Panc1 (cell line): ENCODE results near the gene PMAIP1.

Source experiments
- POLR2AphosphoS5 ChIP-seq: IDR thresholded peaks from 2 replicates; pipeline ENCODE4 v1.6.1; 2012; ENCODE audit warnings: mild to moderate bottlenecking, low read depth, low read length, moderate library complexity
- TCF7L2 ChIP-seq: IDR thresholded peaks from 2 replicates; pipeline ENCODE4 v1.6.1; 2011; ENCODE audit warnings: mild to moderate bottlenecking, low read depth, low read length, inconsistent platforms
- TF ChIP-seq, protein P1 (sequence below): fragments of 450-650 bp; IDR thresholded peaks from 2 replicates; pipeline ENCODE4 v1.5.1; 2017; ENCODE audit warnings: mild to moderate bottlenecking
- TF ChIP-seq, protein P2 (sequence below), 2 experiments: IDR thresholded peaks; 2 replicates each; pipeline ENCODE4 v1.6.1; 2011 to 2012; ENCODE audit warnings: low read depth in 2 of 2, control low read depth in 1 of 2, low read length in 1 of 2, mild to moderate bottlenecking in 1 of 2, moderate library complexity in 1 of 2; ENCODE audit not compliant: insufficient read depth in 1 of 2

DNA sequence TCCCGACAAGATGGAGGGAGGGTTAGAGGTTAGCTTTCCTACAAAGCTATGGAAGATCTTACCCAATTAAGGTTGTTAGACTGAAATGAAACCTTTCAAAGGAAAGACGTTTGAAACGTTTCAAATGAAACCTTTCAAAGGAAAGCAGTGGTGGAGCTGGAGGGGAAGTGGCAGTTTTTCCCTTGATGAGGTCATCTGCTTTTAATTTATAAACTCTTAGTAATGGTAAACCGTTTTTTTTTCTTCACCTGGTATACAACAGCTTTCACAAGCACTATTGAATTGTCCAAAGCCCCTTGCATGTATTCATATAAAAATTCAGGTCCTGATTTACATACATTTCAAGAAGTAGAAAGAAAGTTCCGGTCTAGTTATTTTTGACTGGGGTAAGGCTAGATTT lies 7.4 kb downstream of the PMAIP1 start:
- TF ChIP-seq, protein P1, sequence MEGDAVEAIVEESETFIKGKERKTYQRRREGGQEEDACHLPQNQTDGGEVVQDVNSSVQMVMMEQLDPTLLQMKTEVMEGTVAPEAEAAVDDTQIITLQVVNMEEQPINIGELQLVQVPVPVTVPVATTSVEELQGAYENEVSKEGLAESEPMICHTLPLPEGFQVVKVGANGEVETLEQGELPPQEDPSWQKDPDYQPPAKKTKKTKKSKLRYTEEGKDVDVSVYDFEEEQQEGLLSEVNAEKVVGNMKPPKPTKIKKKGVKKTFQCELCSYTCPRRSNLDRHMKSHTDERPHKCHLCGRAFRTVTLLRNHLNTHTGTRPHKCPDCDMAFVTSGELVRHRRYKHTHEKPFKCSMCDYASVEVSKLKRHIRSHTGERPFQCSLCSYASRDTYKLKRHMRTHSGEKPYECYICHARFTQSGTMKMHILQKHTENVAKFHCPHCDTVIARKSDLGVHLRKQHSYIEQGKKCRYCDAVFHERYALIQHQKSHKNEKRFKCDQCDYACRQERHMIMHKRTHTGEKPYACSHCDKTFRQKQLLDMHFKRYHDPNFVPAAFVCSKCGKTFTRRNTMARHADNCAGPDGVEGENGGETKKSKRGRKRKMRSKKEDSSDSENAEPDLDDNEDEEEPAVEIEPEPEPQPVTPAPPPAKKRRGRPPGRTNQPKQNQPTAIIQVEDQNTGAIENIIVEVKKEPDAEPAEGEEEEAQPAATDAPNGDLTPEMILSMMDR = no peak
- no peak for TF ChIP-seq POLR2AphosphoS5
- TF ChIP-seq, protein P2, sequence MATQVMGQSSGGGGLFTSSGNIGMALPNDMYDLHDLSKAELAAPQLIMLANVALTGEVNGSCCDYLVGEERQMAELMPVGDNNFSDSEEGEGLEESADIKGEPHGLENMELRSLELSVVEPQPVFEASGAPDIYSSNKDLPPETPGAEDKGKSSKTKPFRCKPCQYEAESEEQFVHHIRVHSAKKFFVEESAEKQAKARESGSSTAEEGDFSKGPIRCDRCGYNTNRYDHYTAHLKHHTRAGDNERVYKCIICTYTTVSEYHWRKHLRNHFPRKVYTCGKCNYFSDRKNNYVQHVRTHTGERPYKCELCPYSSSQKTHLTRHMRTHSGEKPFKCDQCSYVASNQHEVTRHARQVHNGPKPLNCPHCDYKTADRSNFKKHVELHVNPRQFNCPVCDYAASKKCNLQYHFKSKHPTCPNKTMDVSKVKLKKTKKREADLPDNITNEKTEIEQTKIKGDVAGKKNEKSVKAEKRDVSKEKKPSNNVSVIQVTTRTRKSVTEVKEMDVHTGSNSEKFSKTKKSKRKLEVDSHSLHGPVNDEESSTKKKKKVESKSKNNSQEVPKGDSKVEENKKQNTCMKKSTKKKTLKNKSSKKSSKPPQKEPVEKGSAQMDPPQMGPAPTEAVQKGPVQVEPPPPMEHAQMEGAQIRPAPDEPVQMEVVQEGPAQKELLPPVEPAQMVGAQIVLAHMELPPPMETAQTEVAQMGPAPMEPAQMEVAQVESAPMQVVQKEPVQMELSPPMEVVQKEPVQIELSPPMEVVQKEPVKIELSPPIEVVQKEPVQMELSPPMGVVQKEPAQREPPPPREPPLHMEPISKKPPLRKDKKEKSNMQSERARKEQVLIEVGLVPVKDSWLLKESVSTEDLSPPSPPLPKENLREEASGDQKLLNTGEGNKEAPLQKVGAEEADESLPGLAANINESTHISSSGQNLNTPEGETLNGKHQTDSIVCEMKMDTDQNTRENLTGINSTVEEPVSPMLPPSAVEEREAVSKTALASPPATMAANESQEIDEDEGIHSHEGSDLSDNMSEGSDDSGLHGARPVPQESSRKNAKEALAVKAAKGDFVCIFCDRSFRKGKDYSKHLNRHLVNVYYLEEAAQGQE (IDR thresholded peaks at IDR 0.05; ENCODE audit: insufficient read depth in 1 of 2, low read depth in 2 of 2, low read length in 1 of 2) = no peak
- no peak for TF ChIP-seq TCF7L2
